HG02642 (cell line): ENCODE data around the gene BDNF.

Experiments
- ATAC-seq: cut with Tn5 transposase; IDR thresholded peaks from one replicate; pipeline ENCODE4 v1.9.1; 2021; ENCODE audit warnings: mild to moderate bottlenecking; ENCODE audit not compliant: unreplicated experiment, poor library complexity

The BDNF gene

DNA sequence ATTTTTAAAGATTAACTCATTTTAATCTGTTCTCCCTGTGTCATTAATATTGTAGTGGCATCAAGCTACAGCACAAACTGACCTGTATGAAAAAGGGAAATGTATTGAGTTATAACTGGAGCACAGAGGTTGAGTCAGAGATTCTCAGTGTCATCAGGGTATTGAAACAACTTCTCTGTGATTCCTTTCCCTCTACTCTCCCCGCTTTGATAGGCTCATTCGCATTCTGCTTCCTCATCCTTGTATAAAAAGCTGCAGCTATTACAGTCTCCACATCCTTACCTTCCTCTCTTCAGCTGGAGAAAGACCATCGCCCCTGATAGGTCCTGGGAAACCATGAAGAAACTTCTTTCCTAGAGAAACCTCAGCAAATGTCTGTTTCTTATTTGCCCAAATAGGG is 90.0 kb downstream of the BDNF start:
- no peak for ATAC-seq

DNA sequence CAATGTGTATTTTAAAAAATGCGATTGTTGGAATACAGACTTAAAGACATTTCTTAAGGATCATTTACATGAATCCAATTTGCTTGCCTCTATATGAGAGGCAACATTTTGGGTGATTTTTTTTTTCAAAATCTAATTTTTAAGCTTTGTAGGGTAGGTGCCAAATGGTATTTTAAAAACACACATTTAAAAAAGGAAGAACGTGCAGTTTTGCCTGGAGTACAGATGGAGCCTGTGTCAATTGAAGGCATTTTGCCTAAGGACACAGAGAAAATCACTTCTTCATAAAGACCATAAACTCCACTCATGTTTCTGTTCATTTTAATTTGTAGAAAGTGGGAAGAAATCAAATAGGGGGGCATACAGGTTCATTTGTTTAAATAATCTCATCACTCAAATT is 91.3 kb downstream of the BDNF start:
- ATAC-seq, result no peak

DNA sequence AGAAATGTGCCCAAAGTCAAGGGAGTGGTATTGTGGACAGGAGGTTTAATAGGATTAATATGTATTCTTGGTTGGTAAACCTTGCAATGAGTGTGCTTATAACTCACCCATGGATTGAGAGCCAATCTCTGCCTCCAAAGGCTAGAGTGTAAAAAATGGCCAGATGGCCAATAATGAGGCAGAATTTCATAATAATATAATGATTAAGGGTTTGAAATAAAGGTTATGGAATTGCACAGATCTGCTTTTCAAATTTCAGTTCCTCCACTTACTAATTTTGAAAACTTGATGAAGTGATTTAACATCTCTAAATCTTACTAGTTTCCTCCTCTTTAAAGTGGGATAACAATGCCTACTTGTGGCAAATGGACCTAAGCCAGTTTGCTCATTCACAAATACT is 94.8 kb downstream of the BDNF start:
- no peak for ATAC-seq
